Muscle of arm (tissue), 14 donors: ENCODE measurements around the gene DSTN. TPM values are rescaled to one million over a fixed set of nuclear protein-coding genes. Genes with fewer than 3 reads are reported as not detected.

Source experiments
- DNase-seq: peaks from one replicate; pipeline ENCODE4 v3.0.0-alpha.2; 2013
- long read RNA-seq, 11 donors: transcript quantifications; one replicate each; lab custom pipeline, GENCODE V29; 2026
- polyA plus RNA-seq, 12 donors: library from polyadenylated mRNA; unstranded; fragments of 120-200 nt; gene quantifications; one replicate each; pipeline ENCODE4 v1.2.1, GENCODE V29; 2013; ENCODE audit not compliant: insufficient read length in 12 of 12

DSTN gene
- 100 to 1,000 TPM in 11 of 12 donors, not detected in 1; 231 to 323 (median 284) TPM for polyA plus RNA-seq
- long read RNA-seq, donor 1, transcript DSTN-201 (4 exons, 3,617 nt), result major isoform, 220 of 1,223 reads
- long read RNA-seq, donor 1, transcript DSTN-203 (5 exons, 1,853 nt), result minor isoform, 5 of 1,223 reads
- long read RNA-seq, donor 1, partial matches to known transcripts, result 937 of 1,223 reads
- long read RNA-seq, donor 1, other reads (novel, unspliced or antisense), result 61 of 1,223 reads
- long read RNA-seq, donor 2, transcript DSTN-201 (4 exons, 3,617 nt), result major isoform, 186 of 263 reads
- long read RNA-seq, donor 2, partial matches to known transcripts, result 59 of 263 reads
- long read RNA-seq, donor 2, other reads (novel, unspliced or antisense), result 15 of 263 reads
- long read RNA-seq, donor 3, transcript DSTN-201 (4 exons, 3,617 nt), result major isoform, 79 of 133 reads
- long read RNA-seq, donor 3, partial matches to known transcripts, result 52 of 133 reads
- long read RNA-seq, donor 3, other reads (novel, unspliced or antisense), result 0 of 133 reads
- long read RNA-seq, donor 4, transcript DSTN-201 (4 exons, 3,617 nt), result major isoform, 71 of 82 reads
- long read RNA-seq, donor 4, partial matches to known transcripts, result 10 of 82 reads
- long read RNA-seq, donor 4, other reads (novel, unspliced or antisense), result 0 of 82 reads
- long read RNA-seq, donor 5, transcript DSTN-201 (4 exons, 3,617 nt), result major isoform, 250 of 354 reads
- long read RNA-seq, donor 5, partial matches to known transcripts, result 91 of 354 reads
- long read RNA-seq, donor 5, other reads (novel, unspliced or antisense), result 11 of 354 reads
- long read RNA-seq, donor 6, transcript DSTN-201 (4 exons, 3,617 nt), result major isoform, 84 of 118 reads
- long read RNA-seq, donor 6, partial matches to known transcripts, result 32 of 118 reads
- long read RNA-seq, donor 6, other reads (novel, unspliced or antisense), result 0 of 118 reads
- long read RNA-seq, donor 7, transcript DSTN-201 (4 exons, 3,617 nt), result major isoform, 64 of 103 reads
- long read RNA-seq, donor 7, partial matches to known transcripts, result 30 of 103 reads
- long read RNA-seq, donor 7, other reads (novel, unspliced or antisense), result 7 of 103 reads
- long read RNA-seq, donor 8, transcript DSTN-201 (4 exons, 3,617 nt), result major isoform, 197 of 317 reads
- long read RNA-seq, donor 8, partial matches to known transcripts, result 112 of 317 reads
- long read RNA-seq, donor 8, other reads (novel, unspliced or antisense), result 8 of 317 reads
- long read RNA-seq, donor 9, transcript DSTN-201 (4 exons, 3,617 nt), result major isoform, 93 of 140 reads
- long read RNA-seq, donor 9, partial matches to known transcripts, result 45 of 140 reads
- long read RNA-seq, donor 9, other reads (novel, unspliced or antisense), result 0 of 140 reads
- long read RNA-seq, donor 10, transcript DSTN-201 (4 exons, 3,617 nt), result major isoform, 170 of 266 reads
- long read RNA-seq, donor 10, partial matches to known transcripts, result 93 of 266 reads
- long read RNA-seq, donor 10, other reads (novel, unspliced or antisense), result 0 of 266 reads
- long read RNA-seq, donor 11, transcript DSTN-201 (4 exons, 3,617 nt), result major isoform, 161 of 249 reads
- long read RNA-seq, donor 11, partial matches to known transcripts, result 84 of 249 reads
- long read RNA-seq, donor 11, other reads (novel, unspliced or antisense), result 0 of 249 reads

GRCh38 chr20:17569616-17570346 lies at the start of gene DSTN:
TSS of gene DSTN (plus strand) at chr20:17570075. CDS start at chr20:17570209, 134 bp downstream.
- peak; percentile 94 for DNase-seq

GRCh38 chr20:17520583-17520982 lies 49.3 kb upstream of the DSTN start:
- DNase-seq, result no peak

DNA sequence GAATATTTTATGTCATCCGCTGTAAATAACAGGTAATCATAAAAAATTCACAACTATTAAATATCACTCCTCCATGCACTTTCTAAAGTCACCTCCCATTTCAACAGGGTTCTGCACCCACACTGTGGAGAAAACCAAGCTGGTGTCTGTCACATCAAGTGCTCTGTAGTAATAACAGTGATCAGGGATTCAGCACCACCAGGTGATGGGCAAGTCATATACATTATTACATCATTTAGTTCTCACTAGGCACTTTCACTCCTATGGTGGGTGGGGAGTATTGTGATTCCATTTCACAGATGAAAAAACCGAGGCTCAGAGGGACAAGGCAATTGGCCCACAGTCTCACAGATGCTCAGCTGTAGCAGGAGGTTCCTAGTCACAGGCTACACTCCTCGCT lies 47.3 kb upstream of the DSTN start:
- DNase-seq, result no peak

GRCh38 chr20:17523326-17523725 lies 46.5 kb upstream of the DSTN start:
- no peak for DNase-seq

DNA sequence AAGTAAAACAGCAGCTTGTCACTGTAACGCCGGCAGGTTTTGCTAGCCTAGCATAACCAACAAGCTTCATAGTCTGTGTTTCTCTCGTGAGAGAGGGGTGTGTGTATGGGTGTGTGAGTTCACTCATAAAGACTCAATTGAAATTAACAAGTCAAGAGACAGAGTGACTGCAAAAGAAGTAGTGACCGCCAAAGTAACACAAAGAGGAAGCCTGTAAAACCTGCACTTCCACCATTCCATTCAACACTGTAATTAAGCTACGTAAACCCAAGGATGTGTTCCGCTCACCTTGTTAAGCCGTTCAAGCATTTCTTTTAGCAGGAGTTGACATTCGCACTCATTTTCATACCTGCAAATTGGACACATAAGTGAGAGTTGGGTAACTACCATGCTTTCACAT lies 45.3 kb upstream of the DSTN start:
- no peak for DNase-seq

- DNase-seq, result no peak
These were observed 44.7 kb upstream of the DSTN start for GRCh38 chr20:17525132-17525531.

GRCh38 chr20:17525650-17526049 lies 44.2 kb upstream of the DSTN start:
- no peak for DNase-seq

DNA sequence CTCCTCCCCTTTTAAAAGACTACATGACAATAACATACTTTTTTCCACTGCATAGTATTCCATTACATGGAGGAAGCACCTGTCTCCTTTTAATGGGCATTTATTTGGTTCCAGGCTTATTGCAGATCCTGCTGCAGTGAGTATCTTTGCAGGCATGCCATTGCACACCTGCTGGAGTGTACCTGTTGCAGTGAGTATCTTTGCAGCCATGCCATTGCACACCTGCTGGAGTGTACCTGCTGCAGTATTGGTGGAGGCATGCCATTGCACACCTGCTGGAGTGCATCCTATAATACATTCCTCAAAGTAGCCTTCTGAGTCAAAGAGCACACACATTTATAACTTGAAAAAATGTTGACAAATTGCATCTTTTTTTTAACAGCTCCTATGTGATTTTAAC lies 40.3 kb upstream of the DSTN start:
- no peak for DNase-seq

DNA sequence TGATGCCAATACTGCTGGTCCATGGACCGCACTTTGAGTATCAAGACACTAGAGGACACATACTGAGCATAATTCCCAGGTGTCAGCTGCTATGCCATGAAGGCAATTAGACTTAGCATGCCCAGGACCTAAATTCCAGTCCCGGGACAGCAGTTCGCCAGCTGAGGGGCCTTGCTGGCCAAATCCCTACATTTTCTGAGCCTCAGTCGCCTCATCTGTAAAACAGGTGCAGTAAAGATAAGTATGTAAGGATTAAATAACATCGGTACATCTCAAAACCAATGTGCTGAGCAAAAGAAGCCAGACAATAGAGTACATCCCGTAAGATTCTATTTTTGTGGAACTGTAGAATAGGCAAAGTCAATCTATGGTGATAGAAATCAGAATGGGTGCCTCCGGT lies 39.7 kb upstream of the DSTN start:
- no peak for DNase-seq

DNA sequence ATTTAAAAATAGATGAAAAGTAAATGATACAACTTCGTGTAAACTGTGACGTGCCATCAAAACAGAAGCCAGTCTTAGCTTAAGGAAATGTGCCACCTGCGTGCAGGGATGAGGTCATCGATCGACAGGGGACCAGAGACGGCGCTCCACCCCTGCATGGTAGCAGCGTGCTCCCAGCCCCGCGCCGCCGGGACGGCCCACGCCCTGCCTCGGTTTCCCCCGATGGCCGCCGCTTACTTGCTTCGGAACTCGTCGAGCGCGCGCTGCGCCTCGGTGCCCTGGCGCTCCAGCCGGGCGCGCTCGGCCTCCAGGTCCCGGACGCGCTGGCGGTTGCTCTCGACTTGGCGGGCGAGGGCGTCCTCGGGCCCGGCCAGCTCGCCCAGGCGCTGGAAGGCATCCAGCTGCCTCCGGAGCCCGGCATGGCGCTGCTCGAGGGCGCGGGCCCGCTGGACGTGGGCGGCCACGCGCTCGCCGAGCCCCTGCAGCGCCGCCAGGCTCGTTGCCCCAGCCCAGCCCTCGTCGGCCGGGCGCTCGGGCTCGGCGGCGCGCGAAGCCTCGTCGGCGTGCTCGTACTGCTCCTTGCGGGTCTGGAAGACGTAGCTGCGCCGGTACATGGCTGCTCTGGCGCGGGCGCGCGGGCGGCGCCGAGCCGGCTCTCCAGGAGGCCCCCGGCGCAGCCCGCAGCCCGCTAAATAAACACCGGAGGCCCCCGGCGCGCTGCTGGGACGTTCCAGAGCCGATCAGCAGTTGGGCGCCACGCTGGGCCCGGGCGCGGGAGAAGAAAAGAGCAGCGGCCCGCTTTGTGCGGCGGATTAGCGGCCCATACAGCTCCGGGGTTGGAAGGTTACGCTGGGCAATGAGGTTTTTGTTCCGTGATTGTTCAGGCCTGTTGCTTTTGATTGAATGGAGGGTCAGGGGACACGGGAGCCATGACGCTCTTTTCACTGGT lies 38.9 kb upstream of the DSTN start, which contains the start of gene BFSP1:
BFSP1 (minus strand) TSS at position 664 of the 949 bp plus-strand sequence; CDS start at position 614, 50 bp downstream.
- DNase-seq, result peak; percentile 55

GRCh38 chr20:17531665-17532025 lies 38.2 kb upstream of the DSTN start:
- no peak for DNase-seq

GRCh38 chr20:17533396-17533795 lies 36.5 kb upstream of the DSTN start:
- DNase-seq, result no peak

DNA sequence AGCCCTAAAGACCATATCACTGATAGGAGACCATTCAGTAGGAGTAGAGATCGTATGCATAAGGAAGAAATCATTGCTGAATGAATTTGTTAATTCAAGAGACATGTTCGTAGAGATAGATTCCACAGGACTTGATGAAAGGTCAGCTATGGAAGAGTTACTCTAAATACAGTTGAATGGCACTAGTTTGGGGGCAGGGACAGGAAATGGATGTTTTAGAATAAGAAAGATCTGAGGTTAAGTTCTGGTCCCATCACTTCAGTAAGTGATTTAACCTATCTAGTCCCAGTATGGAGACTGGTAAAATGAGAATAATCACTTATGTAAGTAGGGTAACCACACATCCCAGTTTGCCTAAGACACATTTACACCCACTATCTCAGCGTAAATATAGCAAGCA lies 35.8 kb upstream of the DSTN start:
- no peak for DNase-seq

- DNase-seq, result peak; percentile 76
These were observed 32.9 kb upstream of the DSTN start for GRCh38 chr20:17536944-17537444.

DNA sequence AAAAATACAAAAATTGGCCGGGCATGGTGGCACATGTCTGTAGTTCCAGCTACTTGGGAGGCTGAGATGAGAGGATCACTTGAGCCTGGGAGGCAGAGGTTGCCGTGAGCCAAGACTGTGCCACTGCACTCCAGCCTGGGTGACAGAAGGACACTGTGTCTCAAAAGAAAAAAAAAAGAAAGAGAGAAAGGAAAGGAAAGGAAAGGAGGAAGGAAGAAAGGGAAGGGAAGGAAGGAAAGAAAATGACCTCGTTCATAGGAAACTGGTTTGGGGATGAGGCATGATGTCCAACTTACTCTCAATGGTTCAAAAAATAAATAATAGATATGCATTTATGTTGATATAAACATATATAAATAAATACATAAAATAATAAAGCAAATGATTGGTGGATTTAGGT lies 31.9 kb upstream of the DSTN start:
- DNase-seq, result no peak

DNA sequence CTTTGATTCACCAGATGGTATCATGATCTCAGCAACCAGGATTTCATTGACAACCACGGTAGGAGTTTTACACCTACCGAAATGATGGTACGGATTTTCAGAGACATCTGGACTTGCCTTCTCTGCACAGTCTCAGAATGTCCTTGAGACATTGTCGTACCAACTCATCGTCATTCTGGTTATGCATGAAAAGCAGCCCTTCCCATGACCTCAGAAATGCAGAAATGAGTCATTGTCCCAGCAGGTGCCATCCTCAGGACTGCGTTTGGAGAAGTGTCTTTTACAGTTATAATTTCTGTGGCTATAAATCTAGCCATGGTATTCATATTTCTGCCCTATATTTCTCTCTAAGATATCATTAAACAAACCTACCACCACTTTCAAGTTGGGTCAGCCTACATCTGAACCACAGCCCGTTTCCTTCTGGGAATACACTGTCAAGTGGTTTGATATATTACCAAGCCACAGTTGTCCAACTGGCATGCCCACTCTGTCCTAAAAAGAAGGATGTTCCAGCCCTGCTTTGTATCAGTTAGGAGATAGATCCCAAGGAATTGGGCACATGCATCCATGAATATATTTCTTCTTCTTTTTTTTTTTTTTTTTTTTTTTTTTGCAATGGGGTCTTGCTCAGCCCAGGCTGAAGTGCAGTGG lies 31.2 kb upstream of the DSTN start:
- DNase-seq, result no peak

DNA sequence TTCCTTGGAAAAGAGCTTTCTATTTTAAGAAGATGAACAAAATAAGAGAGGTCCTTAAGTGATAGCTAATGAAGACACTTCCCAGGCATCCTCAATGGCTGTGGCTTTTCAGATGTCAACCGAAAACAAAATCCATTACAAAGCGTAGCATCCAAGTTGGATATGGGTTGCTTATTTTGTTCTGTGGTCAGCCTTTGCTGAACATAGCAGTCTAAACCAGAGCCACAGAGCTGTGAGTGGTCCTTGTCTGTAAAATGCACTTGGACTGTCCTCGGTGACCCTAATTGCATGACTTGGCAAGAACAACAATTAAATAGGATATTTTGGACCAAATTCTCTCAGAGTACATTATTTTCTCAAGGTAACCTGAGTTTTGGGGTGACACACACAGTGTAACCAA lies 28.3 kb upstream of the DSTN start:
- no peak for DNase-seq

- no peak for DNase-seq
These were observed 27.9 kb upstream of the DSTN start for GRCh38 chr20:17541996-17542395.
